IPS-20b (cell line): ENCODE data around the gene NAGLU.
A peak's percentile ranks its signal among the peaks of the same experiment; 100 is the strongest.

Source experiments
- H3K27ac ChIP-seq: one replicate; pipeline ENCODE4 v1.5.1; 2013; ENCODE audit warnings: low read length
- H3K27me3 ChIP-seq: 2 replicates; pipeline ENCODE4 v1.6.1; 2013; ENCODE audit warnings: mild to moderate bottlenecking, low read length, inconsistent platforms; ENCODE audit not compliant: insufficient read depth
- H3K36me3 ChIP-seq: 2 replicates; pipeline ENCODE4 v1.6.1; 2013; ENCODE audit warnings: low read depth, mild to moderate bottlenecking, inconsistent platforms, low read length, moderate library complexity; ENCODE audit not compliant: insufficient read depth
- H3K4me1 ChIP-seq: 2 replicates; pipeline ENCODE4 v1.6.1; 2013; ENCODE audit warnings: mild to moderate bottlenecking, control low read depth, inconsistent platforms, low read length, moderate library complexity; ENCODE audit not compliant: insufficient read depth
- H3K4me3 ChIP-seq: 2 replicates; pipeline ENCODE4 v1.5.1; 2013; ENCODE audit warnings: mild to moderate bottlenecking, low read length, inconsistent platforms
- H3K9ac ChIP-seq: 2 replicates; pipeline ENCODE4 v1.6.1; 2013; ENCODE audit warnings: low read depth, mild to moderate bottlenecking, inconsistent platforms, low read length, moderate library complexity
- H3K9me3 ChIP-seq: 2 replicates; pipeline ENCODE4 v1.6.1; 2013; ENCODE audit warnings: mild to moderate bottlenecking, low read depth, low read length, inconsistent platforms; ENCODE audit not compliant: insufficient read depth

The NAGLU gene

DNA sequence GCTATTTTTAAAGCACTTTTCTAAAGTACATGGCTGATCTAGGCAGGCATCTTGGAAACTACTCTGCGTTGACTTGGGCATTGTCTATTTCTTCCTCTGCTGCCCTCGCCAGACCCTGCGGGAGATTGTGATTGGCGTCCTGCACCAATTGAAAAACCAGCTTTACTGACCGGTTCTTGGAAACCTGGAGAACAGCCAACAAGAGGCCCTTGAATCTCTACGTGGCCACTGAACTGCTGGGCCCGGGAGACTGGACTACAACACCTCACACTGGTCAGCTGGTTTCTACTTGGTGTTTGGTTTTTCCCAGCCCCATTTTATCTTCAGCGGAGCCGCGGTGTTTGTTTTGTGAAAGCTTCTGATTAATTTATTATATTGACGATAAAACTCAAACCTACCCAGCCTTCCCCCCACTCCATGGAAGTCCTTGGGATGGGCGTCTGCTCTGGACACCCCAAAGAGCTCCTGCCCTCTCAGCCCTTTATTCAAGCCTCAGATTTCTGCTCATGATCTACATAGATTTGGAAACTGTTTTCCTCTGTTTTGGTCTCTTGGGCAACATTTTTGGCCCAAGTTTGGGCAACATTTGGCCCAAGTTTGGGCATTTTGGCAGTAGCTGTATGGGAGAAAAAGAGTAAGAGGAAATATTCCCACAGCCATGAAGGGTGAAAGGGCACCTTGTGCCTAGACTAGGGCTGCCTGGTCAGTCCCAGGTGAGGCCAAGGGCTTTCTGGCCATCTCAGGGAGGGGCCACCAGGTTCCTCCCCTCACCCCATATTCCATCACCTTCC is 35.6 kb downstream of the NAGLU start:
- Histone ChIP-seq H3K36me3 (peaks cover 78% of the 10 kb centered on the region), H3K27ac (no peak overlapping the region)

GRCh38 chr17:42573095-42573494 is 37.1 kb downstream of the NAGLU start:
- no peaks in the 10 kb centered on the region for H3K4me1 ChIP-seq
- no peak overlapping the region for H3K27ac ChIP-seq
- H3K36me3 ChIP-seq, result peaks cover 78% of the 10 kb centered on the region
- no peaks in the 10 kb centered on the region for H3K9me3 ChIP-seq
- H3K9ac ChIP-seq, result no peak overlapping the region
- H3K27me3 ChIP-seq, result no peaks in the 10 kb centered on the region
- no peak overlapping the region for H3K4me3 ChIP-seq

More for the DNA sequence above, 35.6 kb downstream of the NAGLU start:
- Histone ChIP-seq H3K9ac (no peak overlapping the region), H3K4me3 (no peak overlapping the region), H3K4me1 (no peaks in the 10 kb centered on the region), H3K27me3 (no peaks in the 10 kb centered on the region), H3K9me3 (no peaks in the 10 kb centered on the region)

- Histone ChIP-seq H3K9ac (no peak overlapping the region), H3K4me1 (no peaks in the 10 kb centered on the region), H3K4me3 (no peak overlapping the region), H3K27me3 (no peaks in the 10 kb centered on the region), H3K36me3 (peaks cover 66% of the 10 kb centered on the region), H3K9me3 (no peaks in the 10 kb centered on the region), H3K27ac (no peak overlapping the region)
Measured at GRCh38 chr17:42574463-42574862, 38.4 kb downstream of the NAGLU start.

DNA sequence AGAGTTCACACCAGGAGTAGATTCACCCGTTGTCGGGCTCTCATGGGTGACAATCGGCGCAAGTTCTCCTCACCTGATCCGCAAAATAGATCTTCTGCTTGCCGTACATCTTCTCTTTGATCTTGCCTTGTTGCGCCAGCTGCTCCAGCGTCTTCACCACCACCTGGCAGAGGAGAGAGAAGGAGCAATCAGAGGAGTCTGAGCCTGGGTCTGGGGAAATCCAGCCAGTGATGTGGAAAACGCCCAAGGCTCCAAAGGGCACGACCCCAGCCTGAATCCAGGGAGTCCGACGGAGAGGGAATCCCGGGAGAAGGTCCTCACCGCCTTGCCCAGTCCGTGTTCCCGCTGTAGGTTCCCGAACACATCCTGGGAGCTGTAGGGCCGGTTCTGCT is 41.1 kb downstream of the NAGLU start:
- Histone ChIP-seq H3K27me3 (no peaks in the 10 kb centered on the region), H3K4me3 (peak overlapping the region; percentile 94), H3K9me3 (no peaks in the 10 kb centered on the region), H3K9ac (peak overlapping the region; percentile 95), H3K27ac (no peak overlapping the region), H3K36me3 (peaks cover 60% of the 10 kb centered on the region), H3K4me1 (no peaks in the 10 kb centered on the region)

GRCh38 chr17:42577532-42578281 is 41.7 kb downstream of the NAGLU start, which contains the start of gene PSMC3IP:
Gene PSMC3IP, minus strand, starts transcription at chr17:42577729. Its CDS starts 43 bp downstream, at chr17:42577686.
- peaks cover 60% of the 10 kb centered on the region for H3K36me3 ChIP-seq
- H3K27ac ChIP-seq, result peak within 1 kb of the TSS; percentile 45
- peak within 1 kb of the TSS; percentile 95 for H3K9ac ChIP-seq
- no peaks in the 10 kb centered on the region for H3K4me1 ChIP-seq
- no peaks in the 10 kb centered on the region for H3K27me3 ChIP-seq
- no peaks in the 10 kb centered on the region for H3K9me3 ChIP-seq
- peak within 1 kb of the TSS; percentile 94 for H3K4me3 ChIP-seq

DNA sequence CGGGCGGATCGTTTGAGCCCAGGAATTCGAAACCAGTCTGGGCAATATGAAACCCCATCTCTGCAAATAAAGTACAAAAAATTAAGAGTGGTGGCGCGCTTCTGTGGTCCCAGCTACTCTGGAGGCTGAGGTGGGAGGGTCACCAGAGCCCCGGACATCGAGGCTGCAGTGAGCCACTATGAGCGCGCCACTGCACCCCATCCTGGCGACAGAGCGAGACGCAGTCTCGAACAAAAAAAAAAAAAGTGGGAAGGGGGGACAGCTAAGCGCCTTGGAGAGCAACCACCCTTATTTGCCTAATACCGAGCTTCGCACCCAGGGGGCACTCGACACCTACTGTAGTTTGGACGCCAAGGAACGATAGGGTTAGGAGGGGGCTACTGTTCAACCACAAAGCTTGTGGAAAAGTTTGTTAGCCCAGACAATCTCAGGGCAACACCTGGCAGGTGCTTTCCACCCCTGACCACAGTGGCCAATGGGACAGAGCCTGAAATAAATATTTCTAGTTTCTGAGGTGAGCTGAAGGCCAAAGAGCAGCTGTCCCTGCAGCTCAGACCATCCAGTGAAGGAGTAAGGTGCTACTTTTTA is 42.3 kb downstream of the NAGLU start:
- Histone ChIP-seq H3K9ac (peak overlapping the region; percentile 95), H3K27ac (peak overlapping the region; percentile 45), H3K27me3 (no peaks in the 10 kb centered on the region)

DNA sequence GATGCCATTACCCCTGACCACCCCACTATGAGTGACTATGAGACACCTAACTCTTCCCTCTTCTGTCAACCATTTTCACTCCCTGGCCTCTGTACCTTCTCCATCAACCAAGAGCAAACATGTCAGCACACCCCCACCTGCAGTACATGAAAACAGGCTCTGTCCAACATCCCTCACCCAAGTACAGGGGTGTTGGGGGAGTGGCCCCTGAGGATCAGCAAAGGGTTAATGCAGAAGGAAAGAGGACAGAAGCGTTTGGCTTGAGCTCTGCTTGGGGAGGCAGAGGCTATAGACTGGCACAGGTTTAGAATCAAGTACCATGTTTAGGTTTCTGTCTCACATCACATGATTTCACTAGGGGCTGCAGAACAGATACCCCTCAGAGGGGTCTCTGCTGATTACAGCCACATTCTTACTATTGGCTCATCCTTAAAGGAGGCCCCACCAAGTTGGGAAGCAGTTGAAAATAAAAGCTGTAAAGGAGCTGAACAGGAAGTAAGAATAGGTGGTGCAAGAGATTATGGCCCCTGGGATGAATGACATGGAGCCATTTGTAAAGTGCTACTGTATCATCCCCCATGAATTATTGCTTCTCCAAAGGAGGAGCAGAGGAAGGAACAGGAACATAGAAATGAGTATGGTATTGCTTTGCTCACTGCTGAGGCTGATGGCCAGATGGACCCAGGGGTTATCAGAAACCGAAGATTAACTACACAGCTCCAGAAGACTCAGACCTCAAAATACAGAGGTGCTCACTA is 43.9 kb downstream of the NAGLU start:
- no peaks in the 10 kb centered on the region for H3K9me3 ChIP-seq
- no peak overlapping the region for H3K4me3 ChIP-seq
- no peak overlapping the region for H3K27ac ChIP-seq
- no peaks in the 10 kb centered on the region for H3K4me1 ChIP-seq
- peak overlapping the region; percentile 21; the same call in 1 of the 2 replicates for H3K9ac ChIP-seq
- peaks cover 60% of the 10 kb centered on the region for H3K36me3 ChIP-seq
- H3K27me3 ChIP-seq, result no peaks in the 10 kb centered on the region

More for the DNA sequence above, 42.3 kb downstream of the NAGLU start:
- Histone ChIP-seq H3K4me3 (peak overlapping the region; percentile 94), H3K9me3 (no peaks in the 10 kb centered on the region), H3K36me3 (peaks cover 60% of the 10 kb centered on the region), H3K4me1 (no peaks in the 10 kb centered on the region)

DNA sequence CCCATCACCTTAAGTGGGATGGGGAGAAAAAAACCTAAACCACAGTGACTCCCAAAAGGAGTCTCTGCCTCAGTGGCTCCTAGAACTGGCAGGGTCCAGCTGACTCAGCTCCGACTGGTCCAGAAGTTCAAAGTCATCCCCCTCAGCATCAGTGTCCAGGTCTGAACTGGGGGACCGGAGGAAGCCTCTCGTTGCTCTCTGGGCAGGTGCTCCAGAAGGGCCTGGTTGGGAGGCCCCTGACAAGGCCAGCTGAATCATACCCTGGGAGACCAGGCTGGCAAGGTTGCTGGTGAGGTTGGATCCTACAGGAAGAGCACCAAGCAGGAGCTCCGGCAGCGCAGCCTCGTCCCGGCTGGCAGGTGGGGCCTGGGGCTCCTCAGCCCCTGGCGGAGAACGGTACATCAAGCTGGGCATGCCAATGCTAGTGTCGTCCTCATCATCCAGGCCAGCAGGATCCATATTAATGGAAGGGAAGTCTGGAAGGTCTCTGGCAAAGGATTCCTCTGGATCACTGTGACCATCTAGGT is 45.8 kb downstream of the NAGLU start:
- H3K4me1 ChIP-seq, result no peaks in the 10 kb centered on the region
- no peak overlapping the region for H3K9ac ChIP-seq
- H3K27me3 ChIP-seq, result no peaks in the 10 kb centered on the region
- peaks cover 65% of the 10 kb centered on the region for H3K36me3 ChIP-seq
- no peak overlapping the region for H3K4me3 ChIP-seq
- no peak overlapping the region for H3K27ac ChIP-seq
- H3K9me3 ChIP-seq, result no peaks in the 10 kb centered on the region

- Histone ChIP-seq H3K36me3 (peaks cover 82% of the 10 kb centered on the region), H3K27me3 (no peaks in the 10 kb centered on the region), H3K9ac (no peak overlapping the region), H3K4me3 (no peak overlapping the region), H3K4me1 (no peaks in the 10 kb centered on the region), H3K27ac (no peak overlapping the region), H3K9me3 (no peaks in the 10 kb centered on the region)
Measured at GRCh38 chr17:42584880-42585279, 48.8 kb downstream of the NAGLU start.

- H3K9ac ChIP-seq, result no peak overlapping the region
- H3K27me3 ChIP-seq, result no peaks in the 10 kb centered on the region
- H3K27ac ChIP-seq, result no peak overlapping the region
- H3K4me3 ChIP-seq, result no peak overlapping the region
- peaks cover 82% of the 10 kb centered on the region for H3K36me3 ChIP-seq
- H3K9me3 ChIP-seq, result no peaks in the 10 kb centered on the region
- no peaks in the 10 kb centered on the region for H3K4me1 ChIP-seq
Measured at GRCh38 chr17:42585353-42585752, 49.3 kb downstream of the NAGLU start.
